ENCODE measurements around the gene FN3K.
A peak's percentile ranks its signal among the peaks of the same experiment; 100 is the strongest.

The FN3K gene

GRCh38 chr17:82702231-82702927, 33.0 kb upstream of the FN3K start:
- H3K4me3 ChIP-seq (ENCODE audit: low read depth, low read length): no peak overlapping the region
- no peak for DNase-seq (ENCODE audit: low read depth)

- no peak overlapping the region for H3K4me3 ChIP-seq (ENCODE audit: low read depth, low read length)
- DNase-seq (ENCODE audit: low read depth): no peak
Measured at GRCh38 chr17:82703036-82703745, 32.2 kb upstream of the FN3K start.

GRCh38 chr17:82703935-82704865, 31.2 kb upstream of the FN3K start:
- no peak for DNase-seq (ENCODE audit: low read depth)
- no peak overlapping the region for H3K4me3 ChIP-seq (ENCODE audit: low read depth, low read length)

GRCh38 chr17:82704886-82705285, 30.5 kb upstream of the FN3K start:
- no peak for DNase-seq (ENCODE audit: low read depth)
- no peak overlapping the region for H3K4me3 ChIP-seq (ENCODE audit: low read depth, low read length)

GRCh38 chr17:82705756-82706155, 29.7 kb upstream of the FN3K start:
- H3K4me3 ChIP-seq (ENCODE audit: low read depth, low read length): no peak overlapping the region
- DNase-seq (ENCODE audit: low read depth): no peak

- DNase-seq (ENCODE audit: low read depth): no peak
- no peak overlapping the region for H3K4me3 ChIP-seq (ENCODE audit: low read depth, low read length)
Measured at GRCh38 chr17:82709024-82709675, 26.3 kb upstream of the FN3K start.

- no peak for DNase-seq (ENCODE audit: low read depth)
- no peak overlapping the region for H3K4me3 ChIP-seq (ENCODE audit: low read depth, low read length)
Measured at GRCh38 chr17:82709676-82710498, 25.5 kb upstream of the FN3K start.

- no peak overlapping the region for H3K4me3 ChIP-seq (ENCODE audit: low read depth, low read length)
- no peak for DNase-seq (ENCODE audit: low read depth)
Measured at GRCh38 chr17:82710499-82711232, 24.7 kb upstream of the FN3K start.

GRCh38 chr17:82713071-82713723, 22.2 kb upstream of the FN3K start:
- no peak for DNase-seq (ENCODE audit: low read depth)
- no peak overlapping the region for H3K4me3 ChIP-seq (ENCODE audit: low read depth, low read length)

- peak within 1 kb of the TSS; percentile 69 for H3K4me3 ChIP-seq (ENCODE audit: low read depth, low read length)
Measured at GRCh38 chr17:82716203-82717010, 19.0 kb upstream of the FN3K start, which contains the start of gene FN3KRP. Gene FN3KRP, plus strand, starts transcription at chr17:82716706. Its CDS starts 50 bp downstream, at chr17:82716756.

GRCh38 chr17:82718986-82719685, 16.3 kb upstream of the FN3K start:
- DNase-seq (ENCODE audit: low read depth): no peak
- no peak overlapping the region for H3K4me3 ChIP-seq (ENCODE audit: low read depth, low read length)

More at GRCh38 chr17:82716203-82717010, 19.0 kb upstream of the FN3K start, which contains the start of gene FN3KRP:
- peak; percentile 65 for DNase-seq (ENCODE audit: low read depth)

GRCh38 chr17:82720204-82720603, 15.2 kb upstream of the FN3K start:
- H3K4me3 ChIP-seq (ENCODE audit: low read depth, low read length): no peak overlapping the region
- no peak for DNase-seq (ENCODE audit: low read depth)

- no peak overlapping the region for H3K4me3 ChIP-seq (ENCODE audit: low read depth, low read length)
- no peak for DNase-seq (ENCODE audit: low read depth)
Measured at GRCh38 chr17:82722341-82723013, 12.9 kb upstream of the FN3K start.

- DNase-seq (ENCODE audit: low read depth): no peak
- H3K4me3 ChIP-seq (ENCODE audit: low read depth, low read length): no peak overlapping the region
Measured at GRCh38 chr17:82723169-82723807, 12.1 kb upstream of the FN3K start.

- no peak overlapping the region for H3K4me3 ChIP-seq (ENCODE audit: low read depth, low read length)
- DNase-seq (ENCODE audit: low read depth): no peak
Measured at GRCh38 chr17:82726427-82726826, 9.0 kb upstream of the FN3K start.
